Activated CD4-positive, alpha-beta T cell treated with anti-CD3 and anti-CD28 coated beads, Interleukin-2, amount 50 U/mL, for 48 hours (primary cell): ENCODE measurements around the gene UNKL.
"Not testable (repeated sequence)": the region's sequence is repeated elsewhere in the genome, so short reads cannot be mapped to it uniquely, and the experiment has no call there.

Experiments
- DNase-seq, 2 experiments: peaks; one replicate each; pipeline ENCODE4 v3.0.0-alpha.2; 2020

UNKL gene

DNA sequence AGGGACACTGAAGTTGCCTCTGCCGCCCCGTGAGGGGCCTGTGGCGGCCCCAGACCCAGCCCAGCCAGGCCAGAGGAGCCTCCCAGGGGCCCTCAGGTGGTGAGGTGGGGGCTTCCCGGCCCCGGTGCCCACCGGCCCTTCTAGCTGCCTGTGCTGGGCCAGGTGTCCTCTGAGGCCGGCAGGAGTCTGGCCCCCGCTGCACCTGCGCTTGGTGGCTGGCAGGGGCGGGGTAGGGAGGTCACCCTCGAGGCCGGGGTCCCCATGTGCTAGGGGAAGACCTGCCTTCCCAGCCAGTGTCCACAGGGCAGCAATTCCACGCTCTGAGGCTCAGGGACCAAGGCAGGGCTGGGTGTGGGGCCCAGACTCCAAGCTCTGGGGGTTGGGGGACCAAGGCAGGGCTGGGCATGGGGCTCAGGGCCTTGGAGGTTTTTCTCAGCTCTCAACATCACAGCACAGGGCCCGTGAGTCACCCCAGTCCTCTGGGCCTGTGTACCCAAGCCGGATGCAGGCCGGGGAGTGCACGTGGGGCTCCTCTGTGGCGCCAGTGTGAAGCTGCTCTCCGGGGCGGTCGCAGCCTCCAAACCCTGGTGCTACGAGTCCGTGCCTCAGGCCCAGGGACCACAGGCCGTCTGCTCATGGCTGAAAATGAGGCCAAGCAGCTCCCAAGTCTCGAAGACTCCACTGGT lies 31.2 kb upstream of the UNKL start:
- no peak for DNase-seq

DNA sequence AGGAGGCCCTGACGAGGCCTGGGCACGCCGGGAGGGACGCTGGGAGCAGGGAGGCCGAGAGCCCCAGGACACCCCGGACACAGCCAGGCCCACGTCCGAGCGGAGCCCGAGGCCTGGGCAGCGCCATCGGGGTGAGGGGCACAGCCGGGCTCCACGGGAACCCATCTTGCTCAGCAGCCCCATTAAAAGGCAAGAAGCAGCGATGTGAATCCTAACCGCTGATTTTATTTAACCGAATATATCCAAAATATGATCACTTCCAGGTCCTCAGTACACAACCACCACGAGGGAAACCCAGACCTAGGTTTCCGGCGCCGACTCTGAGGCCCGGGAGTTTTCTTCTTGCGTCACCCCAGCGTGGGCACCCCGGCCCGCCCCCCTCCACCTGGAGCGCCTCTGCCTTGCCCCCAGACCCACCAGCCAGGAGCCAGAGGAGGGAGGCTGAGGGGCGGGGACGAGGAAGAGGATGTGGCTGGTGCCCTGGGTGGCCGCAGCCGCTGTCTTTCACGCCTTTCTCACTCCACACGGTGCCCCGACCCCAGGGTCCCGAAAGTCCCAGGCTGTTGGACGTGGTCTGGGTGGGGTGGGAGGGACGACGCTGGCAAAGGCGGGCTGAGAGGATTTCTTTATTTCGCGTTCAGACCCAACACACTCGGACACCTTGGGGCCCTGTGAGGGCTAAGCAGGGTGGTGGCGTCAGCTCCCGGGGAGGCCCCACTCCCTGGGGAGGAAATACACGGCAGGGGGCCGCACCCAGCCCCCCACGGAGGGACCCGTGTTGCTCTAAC lies 30.4 kb upstream of the UNKL start:
- no peak for DNase-seq

DNA sequence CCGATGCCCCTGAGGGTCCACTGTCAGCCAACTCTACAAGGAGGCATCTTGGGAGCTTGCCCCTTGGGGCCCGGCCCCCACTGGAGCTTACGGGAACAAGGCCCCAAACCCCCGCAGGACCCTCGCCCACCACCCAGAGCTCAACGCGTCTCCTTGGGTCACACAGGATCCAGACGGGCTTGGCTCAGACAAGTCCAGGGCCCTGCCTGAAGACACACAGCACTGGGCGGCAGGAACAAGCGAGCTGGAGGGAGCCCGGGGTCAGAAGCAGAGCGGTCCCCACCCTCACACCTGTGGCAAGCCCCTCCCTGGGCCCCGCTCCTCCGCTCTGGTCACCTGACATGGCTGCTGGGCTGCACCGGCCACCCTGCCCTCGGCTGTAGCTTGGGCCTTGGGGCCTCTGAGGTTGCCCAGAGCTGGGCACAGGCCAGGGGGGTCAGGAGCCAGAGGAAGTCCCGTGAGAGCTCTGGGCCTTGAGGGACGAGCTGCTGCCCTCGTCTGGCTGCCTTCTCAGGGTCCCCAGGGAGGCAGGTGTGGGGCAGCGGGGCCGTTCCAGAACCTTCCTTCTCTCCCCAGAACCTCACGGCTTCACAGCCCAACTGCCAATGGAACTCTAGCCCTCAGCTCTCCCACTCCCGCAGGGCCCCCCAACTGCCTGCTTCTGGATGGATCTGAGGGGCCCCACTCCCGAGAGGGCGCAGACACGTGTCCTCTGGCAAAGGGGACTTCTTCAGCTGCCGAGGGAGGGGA lies 29.7 kb upstream of the UNKL start, which contains the start of gene CCDC154:
Gene CCDC154, minus strand, starts transcription at position 577 of the 750 bp plus-strand sequence. Its CDS starts 234 bp downstream, at position 343.
- no peak for DNase-seq

DNA sequence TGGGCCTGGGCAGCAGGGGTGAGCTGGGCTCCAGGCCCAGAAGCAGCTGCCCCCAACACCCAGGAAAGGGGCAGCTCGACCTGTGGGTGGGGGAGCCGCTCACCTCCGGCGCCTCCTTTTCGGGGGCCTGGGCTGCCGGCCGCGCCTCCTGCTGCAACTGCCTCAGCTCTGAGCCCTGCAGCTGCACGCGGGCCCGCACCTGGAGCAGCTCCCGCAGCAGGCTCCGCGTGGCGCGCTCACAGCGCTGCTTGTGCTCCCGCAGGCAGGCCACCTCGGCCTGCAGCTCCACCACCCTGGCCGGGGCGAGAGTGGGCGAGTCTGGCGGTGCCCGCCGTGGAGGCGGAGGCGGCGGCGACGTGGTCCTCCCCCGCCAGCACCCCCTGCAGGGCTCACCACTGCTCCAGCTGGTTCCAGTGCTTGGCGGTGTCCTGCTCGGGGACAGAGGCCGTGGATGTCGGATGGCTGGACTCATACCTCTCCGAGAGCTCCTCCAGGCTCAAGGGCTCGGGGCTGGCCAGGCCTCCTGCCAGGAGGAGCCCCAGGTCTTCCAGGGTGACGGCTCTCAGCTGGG lies 29.0 kb upstream of the UNKL start:
- no peak for DNase-seq

DNA sequence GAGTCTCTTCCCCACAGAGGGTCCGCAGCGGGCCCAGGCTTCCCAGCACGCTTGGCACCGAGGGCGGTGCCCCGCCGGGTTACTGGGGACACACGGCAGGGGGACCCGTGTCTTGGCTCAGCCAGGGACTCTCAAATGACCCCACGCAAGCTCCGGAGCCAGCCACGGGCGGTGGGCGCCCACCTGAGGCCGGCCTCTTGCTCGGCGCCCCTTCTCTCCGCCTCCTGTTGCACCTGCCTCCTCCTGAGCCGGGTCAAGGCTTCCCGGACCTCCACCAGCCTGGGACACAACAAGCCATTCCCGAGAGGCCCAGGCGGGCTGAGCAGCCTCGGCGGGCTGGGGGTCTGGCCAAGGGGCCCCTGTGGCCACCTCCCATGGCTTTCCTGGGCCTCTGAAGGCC lies 28.2 kb upstream of the UNKL start:
- no peak for DNase-seq

DNA sequence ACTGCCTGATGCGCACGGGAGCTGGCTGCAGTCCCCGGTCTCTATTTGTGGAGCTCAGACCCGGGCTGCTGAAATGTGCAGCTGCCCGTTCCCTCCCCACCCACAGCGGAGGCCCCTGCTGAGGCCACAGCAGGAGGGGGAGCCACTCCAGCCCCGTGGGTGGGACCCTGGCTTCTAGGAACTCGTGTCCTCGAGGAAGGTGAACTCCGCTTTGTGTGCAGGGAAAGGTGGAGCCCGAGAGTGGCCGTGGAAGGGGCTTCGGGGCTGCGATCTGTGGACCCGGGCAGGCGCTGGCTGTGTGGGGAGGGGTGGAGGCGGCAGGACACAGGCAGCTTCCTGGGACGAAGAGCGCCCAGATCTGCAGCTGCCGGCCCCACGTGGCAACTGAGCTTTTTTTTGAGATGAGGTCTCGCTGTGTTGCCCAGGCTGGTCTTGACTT lies 26.9 kb upstream of the UNKL start:
- no peak for DNase-seq

DNA sequence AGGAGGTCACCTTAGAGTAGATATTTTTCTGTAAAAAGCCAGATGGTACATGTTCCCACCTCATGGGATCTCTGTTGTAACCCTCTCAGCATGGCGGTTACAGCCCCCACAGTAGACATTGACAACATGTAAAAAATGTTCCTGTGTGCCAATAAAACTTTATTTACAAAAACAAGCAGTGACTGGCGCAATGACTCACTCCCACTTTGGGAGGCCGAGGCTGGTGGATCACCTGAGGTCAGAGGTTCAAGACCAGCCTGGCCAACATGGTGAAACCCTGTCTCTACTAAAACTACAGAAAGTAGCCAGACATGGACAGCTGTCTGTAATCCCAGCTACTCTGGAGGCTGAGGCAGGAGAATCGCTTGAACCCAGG lies 25.2 kb upstream of the UNKL start:
- DNase-seq = not testable (repeated sequence)

DNA sequence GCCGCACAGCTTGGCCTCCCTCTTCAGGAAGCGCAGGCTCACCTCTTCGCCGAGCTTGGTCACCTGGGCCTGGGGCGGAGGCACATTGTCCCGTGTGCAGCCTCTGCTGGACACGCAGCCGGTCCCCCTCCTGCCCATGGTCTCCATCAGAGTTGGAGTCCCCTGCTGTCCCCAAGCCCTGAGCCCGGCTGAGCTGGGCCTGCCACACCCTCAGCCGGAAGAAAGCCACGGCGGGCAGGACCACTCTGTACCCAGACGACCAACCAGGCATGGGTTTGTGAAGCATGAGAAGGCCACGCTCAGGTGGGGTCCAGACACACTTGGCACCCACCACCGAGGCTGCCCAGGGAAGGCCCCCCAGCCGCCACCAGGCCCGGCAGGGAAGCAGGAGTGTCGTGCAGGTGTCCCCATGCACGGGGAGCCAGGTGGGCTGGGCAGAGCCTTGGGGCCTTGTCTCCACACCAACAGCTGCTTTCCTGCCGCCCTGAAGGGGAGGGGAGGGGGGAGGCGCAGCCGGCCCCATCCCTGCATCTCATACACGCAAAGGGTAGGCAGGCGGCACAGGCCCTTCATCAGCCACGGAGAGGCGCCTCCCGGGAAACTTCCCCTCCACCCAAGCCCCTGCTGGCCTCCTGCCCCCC lies 24.7 kb upstream of the UNKL start:
- DNase-seq = no peak

DNA sequence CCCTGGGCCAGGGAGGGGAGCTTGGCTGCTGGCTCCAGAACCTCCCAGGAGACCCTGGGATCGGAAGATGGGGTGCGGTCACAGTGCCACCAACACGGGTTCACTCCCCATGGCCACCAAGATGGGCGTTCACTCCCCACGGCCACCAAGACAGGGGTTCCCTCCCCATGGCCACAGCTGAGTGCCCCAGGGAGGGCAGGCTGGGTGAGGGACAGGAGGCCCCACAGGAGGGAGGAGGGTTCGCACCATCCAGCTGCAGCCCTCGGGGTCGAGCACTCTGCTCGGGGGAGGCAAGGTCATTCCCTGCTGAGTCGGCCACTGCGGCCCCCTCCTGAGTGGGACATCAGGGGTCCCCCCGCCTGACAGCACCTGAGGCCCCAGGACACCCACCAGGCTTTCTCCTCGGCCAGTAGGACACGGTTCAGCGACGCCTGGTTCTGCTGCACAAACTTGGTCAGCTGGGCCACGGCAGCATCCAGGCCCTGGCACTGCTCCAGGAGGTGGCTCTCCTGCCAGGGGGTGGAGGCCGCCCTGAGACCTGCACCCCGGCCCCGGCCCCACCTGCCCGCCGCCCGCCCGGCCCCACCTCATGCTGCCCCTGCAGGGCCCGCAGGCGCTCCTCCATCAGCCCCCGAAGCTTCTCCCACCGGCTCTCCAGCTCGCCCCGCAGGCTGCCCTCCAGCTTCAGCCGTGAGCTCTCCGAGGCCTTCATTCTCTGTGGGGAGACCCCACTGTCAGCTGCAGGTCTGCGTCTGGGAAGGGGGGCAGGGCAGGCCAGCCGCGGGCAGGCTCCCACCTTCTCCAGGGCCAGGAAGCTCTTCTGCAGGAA lies 23.9 kb upstream of the UNKL start:
- DNase-seq = no peak

DNA sequence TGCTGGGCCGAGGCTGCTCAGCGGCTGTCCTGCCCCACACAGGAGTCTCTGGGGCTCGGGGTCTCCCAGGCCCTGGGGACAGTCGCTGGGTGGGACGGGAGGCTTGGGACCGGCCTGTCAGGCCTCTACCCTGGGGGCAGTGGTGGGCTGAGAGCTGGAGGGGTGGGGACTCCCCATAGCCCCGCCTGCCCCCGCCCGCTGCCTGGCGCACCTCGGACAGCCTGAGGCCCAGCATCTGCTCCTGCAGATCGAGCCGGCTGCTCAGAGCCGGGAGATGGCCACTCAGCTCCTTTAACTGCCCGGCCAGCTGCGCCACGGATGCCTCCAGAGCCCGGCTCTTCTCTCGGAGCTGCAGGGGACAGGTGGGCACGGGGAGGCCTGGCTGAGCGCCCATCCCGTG lies 23.1 kb upstream of the UNKL start:
- DNase-seq = no peak

DNA sequence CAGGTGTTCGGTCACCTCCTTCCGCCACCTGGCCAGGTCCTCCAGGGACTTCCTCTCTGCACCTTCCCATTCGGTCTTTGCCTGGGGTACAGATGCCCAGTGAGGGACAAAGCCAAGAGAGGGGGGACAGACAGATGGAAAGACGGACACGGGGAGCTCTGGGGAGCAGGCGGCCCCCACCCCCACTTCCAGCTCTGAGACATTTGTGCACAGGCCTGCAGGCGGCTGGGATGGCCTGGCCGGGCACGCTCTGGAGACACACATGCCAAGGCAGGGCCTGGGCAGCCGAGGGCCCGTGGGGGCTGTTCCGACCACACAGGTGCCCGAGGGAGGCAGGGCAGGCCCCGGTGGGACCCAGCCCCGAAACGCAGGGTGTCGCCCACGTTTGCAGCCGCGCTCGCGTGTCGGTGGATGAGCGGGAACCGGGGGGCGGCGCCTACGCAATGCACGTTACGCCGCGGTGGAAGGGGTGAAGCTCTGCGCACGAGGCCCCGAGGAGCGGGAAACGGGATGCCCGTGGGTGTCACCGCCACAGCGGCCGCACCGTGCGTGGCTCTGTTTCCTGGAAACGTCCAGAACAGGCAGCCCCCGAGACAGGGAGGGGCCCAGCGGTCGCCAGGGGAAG lies 22.3 kb upstream of the UNKL start:
- no peak for DNase-seq

DNA sequence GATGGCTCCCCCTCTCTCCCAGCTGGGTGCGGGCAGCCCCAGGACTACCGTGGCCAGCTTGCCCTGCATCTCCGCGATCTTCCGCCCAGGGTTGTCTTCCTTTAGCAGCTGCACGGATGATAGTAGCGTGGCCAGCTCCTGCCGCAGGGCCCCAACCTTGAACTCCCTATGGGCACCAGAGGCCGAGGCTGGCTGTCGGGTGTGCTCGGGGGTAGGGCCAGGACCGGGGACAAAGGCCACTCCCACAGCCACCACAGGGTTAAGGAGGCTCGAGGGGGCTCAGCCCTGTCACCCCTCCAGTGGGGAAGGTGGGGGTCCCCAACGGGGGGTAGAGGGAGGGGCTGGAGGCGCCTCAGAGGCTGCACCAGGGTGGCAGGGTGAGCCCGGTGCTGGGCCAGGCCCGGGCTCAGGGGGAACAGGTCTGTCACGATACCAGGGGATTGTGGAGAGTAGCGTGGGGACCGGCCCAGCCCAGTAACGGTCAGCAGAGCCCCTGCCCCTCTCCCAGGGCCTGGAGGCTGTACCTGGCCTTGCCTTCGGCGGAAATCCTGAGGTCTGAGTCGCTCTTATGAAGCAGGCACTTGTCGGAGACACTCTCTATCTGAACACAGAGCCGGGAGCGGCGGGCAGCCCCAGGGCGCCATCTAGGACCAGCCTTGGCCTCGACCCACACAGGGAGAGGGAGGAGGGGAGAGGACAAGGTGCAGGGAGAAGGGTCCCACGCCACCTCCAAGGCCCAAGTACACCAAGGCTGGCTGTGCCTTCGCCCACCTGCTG lies 21.6 kb upstream of the UNKL start:
- DNase-seq = no peak

DNA sequence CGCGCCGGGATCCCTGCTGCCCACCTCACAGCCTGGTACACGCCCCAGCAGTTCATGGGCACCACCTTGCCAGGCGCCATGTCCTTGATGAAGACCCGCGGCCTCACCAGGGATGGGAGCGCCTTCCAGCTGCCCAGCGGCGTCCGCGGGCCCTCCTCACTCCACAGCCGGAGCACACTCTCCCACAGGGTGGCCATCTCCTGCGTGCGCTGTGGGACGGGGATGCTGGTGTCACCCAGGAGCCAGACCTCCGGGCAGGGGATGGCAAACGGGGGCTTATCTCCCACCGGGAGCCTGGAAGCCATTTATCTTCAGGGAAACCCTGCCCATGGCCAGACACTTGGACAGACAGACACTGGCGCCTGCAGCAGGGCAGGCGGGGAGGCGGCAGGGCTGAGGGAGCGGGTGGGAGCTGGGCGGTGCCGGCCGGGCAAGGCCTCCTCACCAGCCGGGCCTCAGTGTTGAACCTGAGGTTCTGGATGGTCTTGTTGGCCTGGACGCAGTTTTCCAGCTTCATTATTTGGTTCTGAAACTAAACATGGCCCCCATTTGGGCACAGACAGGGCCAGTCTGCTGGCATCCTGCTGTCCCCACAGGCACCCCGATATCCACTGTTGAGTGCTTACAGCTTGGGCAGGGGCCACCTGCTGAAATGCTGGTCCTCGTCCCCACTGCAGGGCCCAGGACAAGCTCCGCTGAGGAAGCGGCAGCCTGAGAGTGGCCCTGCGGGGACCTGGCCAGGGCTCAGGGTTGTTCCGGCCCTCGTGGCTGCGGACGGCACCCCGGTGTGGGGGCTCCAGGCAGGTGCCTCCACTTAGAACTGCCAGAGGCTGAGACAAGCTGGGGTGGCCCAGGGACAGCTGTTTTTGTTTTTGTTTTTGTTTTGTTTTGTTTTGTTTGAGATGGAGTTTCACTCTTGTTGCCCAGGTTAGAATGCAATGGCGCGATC lies 20.4 kb upstream of the UNKL start:
- DNase-seq = no peak

DNA sequence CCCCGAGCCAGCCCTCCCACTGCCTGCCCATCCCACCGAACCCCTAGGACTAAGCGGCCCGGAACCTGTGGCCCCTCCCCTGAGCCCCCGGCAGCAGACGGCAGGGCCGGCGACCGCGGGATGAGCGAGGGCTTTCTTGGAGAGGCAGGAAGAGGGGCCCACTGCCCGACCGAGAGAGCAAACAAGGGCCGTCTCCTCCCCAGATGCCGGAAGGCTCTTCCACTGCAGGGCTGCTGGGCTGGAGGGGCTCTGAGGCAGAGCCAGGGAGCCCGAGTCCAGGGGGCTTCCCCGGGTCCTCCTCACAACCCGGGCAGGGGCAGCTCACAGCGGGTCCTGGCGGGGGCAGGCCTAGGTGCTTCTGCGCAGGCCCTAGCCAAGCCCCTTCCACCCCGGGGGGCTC lies 19.3 kb upstream of the UNKL start:
- no peak for DNase-seq

DNA sequence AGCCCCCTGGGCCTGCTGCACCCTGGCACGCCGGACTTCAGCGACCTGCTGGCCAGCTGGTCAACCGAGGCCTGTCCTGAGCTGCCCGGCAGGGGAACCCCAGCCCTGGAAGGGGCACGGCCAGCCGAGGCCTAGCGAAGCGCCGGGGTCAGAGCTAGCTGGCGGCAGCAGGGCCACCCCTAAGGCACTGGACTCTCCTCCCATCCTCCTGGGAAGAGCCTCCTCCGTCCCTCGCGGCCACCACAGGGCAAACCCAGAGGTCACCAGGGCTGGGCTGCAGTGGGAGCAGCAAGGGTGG lies 18.7 kb upstream of the UNKL start:
- no peak for DNase-seq

DNA sequence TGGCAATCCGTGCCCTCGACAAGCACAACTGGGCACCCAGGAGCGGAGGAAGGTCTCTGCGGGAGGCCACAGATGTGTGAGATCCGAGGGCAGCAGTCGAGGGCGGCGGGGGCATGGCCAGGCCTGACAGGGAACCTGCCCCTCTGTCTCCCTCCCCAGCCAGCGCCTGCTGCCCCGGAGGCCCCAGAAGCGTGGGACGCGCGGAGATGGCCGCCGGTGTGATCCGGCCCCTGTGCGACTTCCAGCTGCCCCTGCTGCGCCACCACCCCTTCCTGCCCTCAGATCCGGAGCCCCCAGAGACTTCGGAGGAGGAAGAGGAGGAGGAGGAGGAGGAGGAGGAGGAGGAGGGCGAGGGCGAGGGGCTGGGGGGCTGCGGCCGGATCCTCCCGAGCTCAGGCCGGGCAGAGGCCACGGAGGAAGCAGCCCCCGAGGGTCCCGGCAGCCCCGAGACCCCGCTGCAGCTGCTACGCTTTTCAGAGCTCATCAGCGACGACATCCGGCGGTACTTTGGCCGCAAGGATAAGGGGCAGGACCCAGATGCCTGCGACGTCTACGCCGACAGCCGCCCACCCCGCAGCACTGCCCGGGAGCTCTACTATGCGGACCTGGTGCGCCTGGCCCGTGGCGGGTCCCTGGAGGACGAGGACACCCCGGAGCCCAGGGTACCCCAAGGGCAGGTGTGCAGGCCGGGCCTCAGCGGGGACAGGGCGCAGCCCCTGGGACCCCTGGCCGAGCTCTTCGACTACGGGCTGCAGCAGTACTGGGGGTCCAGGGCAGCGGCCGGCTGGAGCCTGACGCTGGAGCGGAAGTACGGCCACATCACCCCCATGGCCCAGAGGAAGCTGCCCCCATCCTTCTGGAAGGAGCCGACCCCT lies 18.1 kb upstream of the UNKL start:
- DNase-seq = no peak

DNA sequence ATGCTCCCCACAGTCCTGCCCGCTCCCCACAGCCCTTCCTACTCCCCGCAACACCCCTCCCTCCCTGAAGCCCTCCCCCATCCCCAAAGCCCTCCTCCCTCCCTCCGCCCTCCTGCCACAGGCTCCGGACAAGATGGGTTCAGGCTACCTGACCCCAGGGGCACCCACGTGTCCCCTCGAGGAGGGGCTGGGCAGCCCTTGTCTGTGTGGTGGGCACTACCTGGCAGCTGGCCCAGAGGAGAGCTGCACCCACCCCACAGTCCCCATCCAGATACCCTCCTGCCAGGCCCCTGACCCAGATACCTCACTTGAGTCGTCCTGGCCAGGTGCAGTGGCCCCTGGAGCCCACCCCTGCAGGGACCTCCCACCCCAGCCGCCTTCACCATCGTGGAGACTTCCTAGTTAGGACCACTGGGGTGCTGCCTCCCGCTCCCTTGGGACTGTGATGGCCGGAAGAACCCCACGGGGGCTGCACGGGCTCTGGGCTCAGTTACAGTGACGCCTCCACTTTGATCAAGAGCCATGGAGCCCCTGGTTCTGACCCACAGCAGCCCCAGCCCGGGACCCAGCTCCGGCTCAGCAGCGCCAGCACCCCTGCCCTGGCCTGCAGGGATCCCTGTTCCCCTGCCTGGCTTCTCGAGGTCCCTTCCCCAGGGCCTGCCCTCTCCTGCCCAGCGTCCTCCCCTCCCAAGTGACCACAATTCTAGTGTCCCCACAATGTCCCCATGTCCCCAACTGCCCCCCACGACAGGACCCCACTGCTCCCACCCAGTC lies 17.2 kb upstream of the UNKL start:
- no peak for DNase-seq
